ENCODE results near the gene SETX. TPM values are rescaled to one million over a fixed set of nuclear protein-coding genes. Genes with fewer than 3 reads are reported as not detected.

SETX gene
- total RNA-seq, 1 donor from 2014 or later = 59.3 TPM

DNA sequence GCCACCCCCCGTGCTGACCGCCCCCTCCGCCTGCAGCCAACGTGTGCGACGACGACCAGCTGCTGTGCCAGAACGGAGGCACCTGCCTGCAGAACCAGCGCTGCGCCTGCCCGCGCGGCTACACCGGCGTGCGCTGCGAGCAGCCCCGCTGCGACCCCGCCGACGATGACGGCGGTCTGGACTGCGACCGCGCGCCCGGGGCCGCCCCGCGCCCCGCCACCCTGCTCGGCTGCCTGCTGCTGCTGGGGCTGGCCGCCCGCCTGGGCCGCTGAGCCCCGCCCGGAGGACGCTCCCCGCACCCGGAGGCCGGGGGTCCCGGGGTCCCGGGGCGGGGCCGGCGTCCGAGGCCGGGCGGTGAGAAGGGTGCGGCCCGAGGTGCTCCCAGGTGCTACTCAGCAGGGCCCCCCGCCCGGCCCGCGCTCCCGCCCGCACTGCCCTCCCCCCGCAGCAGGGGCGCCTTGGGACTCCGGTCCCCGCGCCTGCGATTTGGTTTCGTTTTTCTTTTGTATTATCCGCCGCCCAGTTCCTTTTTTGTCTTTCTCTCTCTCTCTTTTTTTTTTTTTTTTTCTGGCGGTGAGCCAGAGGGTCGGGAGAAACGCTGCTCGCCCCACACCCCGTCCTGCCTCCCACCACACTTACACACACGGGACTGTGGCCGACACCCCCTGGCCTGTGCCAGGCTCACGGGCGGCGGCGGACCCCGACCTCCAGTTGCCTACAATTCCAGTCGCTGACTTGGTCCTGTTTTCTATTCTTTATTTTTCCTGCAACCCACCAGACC lies 112.8 kb downstream of the SETX start:
- DNase-seq = peak; percentile 73
- TF ChIP-seq, protein P1, sequence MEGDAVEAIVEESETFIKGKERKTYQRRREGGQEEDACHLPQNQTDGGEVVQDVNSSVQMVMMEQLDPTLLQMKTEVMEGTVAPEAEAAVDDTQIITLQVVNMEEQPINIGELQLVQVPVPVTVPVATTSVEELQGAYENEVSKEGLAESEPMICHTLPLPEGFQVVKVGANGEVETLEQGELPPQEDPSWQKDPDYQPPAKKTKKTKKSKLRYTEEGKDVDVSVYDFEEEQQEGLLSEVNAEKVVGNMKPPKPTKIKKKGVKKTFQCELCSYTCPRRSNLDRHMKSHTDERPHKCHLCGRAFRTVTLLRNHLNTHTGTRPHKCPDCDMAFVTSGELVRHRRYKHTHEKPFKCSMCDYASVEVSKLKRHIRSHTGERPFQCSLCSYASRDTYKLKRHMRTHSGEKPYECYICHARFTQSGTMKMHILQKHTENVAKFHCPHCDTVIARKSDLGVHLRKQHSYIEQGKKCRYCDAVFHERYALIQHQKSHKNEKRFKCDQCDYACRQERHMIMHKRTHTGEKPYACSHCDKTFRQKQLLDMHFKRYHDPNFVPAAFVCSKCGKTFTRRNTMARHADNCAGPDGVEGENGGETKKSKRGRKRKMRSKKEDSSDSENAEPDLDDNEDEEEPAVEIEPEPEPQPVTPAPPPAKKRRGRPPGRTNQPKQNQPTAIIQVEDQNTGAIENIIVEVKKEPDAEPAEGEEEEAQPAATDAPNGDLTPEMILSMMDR (IDR thresholded peaks at IDR 0.05) = no peak
- intact Hi-C loops (cut with DNase I) = no loop called here
- Histone ChIP-seq H3K4me3 (peak overlapping the region; percentile 75), H3K9me3 (no peaks in the 10 kb centered on the region), H3K4me1 (peaks cover 19% of the 10 kb centered on the region), H3K36me3 (no peaks in the 10 kb centered on the region), H3K27me3 (ENCODE audit: low read depth) (peaks cover 22% of the 10 kb centered on the region), H3K27ac (peak overlapping the region; percentile 49)
- peak; percentile 2 to 13 for ATAC-seq

DNA sequence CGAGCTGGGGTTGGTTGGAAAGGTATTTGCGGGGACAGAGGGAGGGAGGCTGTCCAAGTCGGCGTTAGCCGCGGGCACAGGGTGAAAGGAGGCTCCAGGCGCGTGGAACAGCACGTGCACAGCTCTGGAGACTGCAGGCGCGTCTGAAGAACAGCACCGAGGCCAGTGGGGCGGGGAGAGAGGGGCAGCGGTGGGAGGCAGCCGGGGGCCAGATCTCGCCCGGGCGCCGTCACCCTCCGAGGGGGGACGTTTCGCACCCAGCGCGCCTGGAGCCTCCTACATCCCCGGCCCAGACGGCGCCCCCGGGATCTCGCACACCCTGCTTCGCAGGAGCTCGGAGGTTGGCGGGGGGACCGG lies 113.3 kb downstream of the SETX start:
- Histone ChIP-seq H3K9me3 (no peaks in the 10 kb centered on the region), H3K4me1 (peaks cover 21% of the 10 kb centered on the region), H3K4me3 (peak overlapping the region; percentile 75), H3K27me3 (ENCODE audit: low read depth) (peaks cover 17% of the 10 kb centered on the region), H3K36me3 (no peaks in the 10 kb centered on the region), H3K27ac (peak overlapping the region; percentile 49)
- ATAC-seq = no peak
- intact Hi-C loops (cut with DNase I) = no loop called here
- TF ChIP-seq, protein P1 (IDR thresholded peaks at IDR 0.05) = no peak
- DNase-seq = no peak

DNA sequence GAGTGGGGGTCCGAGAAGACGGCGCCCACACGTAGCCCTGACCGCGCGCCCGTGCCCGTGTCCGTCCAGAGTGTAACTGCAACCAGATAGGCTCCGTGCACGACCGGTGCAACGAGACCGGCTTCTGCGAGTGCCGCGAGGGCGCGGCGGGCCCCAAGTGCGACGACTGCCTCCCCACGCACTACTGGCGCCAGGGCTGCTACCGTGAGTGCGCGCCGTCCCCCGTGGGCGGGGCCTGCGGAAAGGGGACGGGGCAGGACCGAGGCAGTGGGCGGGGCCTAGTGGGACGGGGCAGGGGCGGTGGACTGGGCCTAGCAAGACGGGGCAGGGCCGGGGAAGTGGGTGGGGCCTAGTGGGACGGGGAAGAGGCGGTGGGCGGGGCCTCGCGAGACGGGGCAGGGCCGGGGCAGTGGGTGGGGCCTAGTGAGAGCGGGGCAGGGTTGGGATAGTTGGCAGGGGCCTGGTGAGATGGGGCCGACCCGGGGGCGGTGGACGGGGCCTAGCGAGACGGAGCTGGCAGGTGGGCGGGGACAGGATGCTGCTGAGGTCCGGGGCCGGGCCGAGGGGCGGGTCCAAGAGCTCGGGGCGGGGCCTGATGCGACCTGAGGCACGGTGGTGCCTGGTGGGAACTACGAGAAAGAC lies 113.8 kb downstream of the SETX start:
- Histone ChIP-seq H3K4me1 (peaks cover 23% of the 10 kb centered on the region), H3K4me3 (peak overlapping the region; percentile 75), H3K9me3 (no peaks in the 10 kb centered on the region), H3K27me3 (ENCODE audit: low read depth) (peaks cover 13% of the 10 kb centered on the region), H3K27ac (no peak overlapping the region), H3K36me3 (no peaks in the 10 kb centered on the region)
- TF ChIP-seq, protein P1 (IDR thresholded peaks at IDR 0.05) = peak; percentile 9
- DNase-seq (peak; percentile 99), ATAC-seq (peak; percentile 95 to 97)
- intact Hi-C loops (cut with DNase I) = no loop called here

DNA sequence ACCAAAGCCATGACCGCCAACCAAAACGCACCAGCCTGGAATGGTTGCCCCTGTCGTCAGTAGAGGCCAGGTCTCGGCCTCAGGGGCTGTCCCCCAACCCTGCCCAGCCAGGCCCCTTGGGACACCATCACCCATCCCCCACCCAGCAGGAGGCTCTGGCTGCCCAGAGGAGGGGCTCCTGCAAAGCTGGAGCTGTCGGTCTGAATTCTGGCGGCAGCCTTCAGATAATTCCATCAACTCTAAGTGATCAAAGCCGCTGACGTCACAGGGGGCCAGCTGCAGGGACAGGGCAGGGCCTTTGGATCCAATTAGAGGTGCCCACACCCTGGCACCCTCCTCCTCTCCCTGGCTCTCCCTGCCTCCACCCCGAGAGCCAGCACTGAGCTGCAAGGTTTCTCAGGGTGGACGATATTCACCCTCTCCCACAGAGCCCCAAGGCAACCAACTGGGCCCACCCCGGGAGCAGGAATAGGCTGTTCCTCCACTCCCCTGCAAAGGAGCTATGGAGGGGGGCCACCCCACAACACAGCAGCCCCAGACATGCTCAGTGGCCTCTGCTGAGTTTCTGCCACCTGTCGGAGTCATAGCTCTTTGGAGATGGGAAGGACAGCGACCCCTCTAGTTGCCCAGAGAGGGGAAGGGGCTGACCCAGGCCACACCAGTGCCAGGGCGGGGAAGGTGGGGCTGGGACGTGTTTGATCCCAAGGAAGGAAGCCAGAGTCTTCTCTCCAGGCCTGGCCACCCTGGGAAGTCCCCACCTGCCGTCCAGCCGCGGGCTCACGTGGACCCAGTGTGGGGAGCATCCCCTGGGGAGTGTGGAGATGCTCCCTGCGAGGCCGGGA lies 114.6 kb downstream of the SETX start:
- Histone ChIP-seq H3K9me3 (no peaks in the 10 kb centered on the region), H3K27me3 (ENCODE audit: low read depth) (peaks cover 8% of the 10 kb centered on the region), H3K36me3 (no peaks in the 10 kb centered on the region), H3K4me1 (peaks cover 23% of the 10 kb centered on the region), H3K27ac (no peak overlapping the region), H3K4me3 (peak overlapping the region; percentile 75)
- TF ChIP-seq, protein P1 (IDR thresholded peaks at IDR 0.05) = no peak
- intact Hi-C loops (cut with DNase I) = no loop called here
- ATAC-seq (no peak), DNase-seq (peak; percentile 51)

DNA sequence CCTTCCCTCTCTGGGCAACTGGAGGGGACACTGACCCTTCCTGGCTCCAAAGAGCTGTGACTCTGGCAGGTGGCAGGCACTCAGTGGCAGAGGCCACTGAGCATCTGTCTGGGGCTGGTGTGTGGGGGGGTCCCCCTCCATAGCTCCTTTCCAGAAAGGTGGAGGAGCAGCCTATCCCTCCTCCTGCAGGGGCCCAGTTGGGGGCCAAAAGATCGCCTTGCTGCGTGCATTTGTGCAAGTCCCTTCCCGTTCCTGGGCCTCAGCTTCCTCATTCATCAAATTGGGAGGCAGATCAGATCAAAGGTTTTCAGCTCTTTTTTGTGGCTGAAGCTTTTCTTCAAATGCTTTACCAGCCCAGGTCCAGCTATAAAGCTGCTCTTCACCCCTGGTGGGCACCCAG lies 115.3 kb downstream of the SETX start:
- ATAC-seq (no peak), DNase-seq (peak; percentile 44)
- H3K4me1 ChIP-seq = peaks cover 23% of the 10 kb centered on the region
- no peaks in the 10 kb centered on the region for H3K9me3 ChIP-seq
- intact Hi-C loops (cut with DNase I) = no loop called here
- H3K27me3 ChIP-seq (ENCODE audit: low read depth) = peaks cover 7% of the 10 kb centered on the region
- no peak overlapping the region for H3K4me3 ChIP-seq
- TF ChIP-seq, protein P1 (IDR thresholded peaks at IDR 0.05) = no peak
- no peak overlapping the region for H3K27ac ChIP-seq
- no peaks in the 10 kb centered on the region for H3K36me3 ChIP-seq

All from lower lobe of right lung (tissue), 2 donors.